Measurements from ENCODE around the gene HILPDA. TPM values are rescaled to one million over a fixed set of nuclear protein-coding genes. Genes with fewer than 3 reads are reported as not detected.
A peak's percentile ranks its signal among the peaks of the same experiment; 100 is the strongest.

The HILPDA gene
- total and polyA plus RNA-seq, 3 experiments from 2014 or later, result 2.5 to 17.5 (median 16.7) TPM

- ChIA-PET POLR2A (no interaction called here), CTCF (interaction anchor here (1.8 to 2.1 kb wide), 2 partner anchors 12 to 21 kb away, joined by 8 to 9 read pairs; no protein-coding TSS in a partner anchor)
- no peak overlapping the region for H3K4me3 Mint-ChIP-seq
- H3K4me3 ChIP-seq (ENCODE audit: low read length), result no peak overlapping the region
- no peak overlapping the region for H3K27ac Mint-ChIP-seq
- H3K27me3 ChIP-seq (ENCODE audit: insufficient read depth, low read length, poor library complexity, severe bottlenecking), result no peaks in the 10 kb centered on the region
- H3K9me3 ChIP-seq (ENCODE audit: low read length), result no peaks in the 10 kb centered on the region
- no peaks in the 10 kb centered on the region for H3K36me3 ChIP-seq (ENCODE audit: insufficient read depth, low read length)
- H3K36me3 Mint-ChIP-seq, result no peaks in the 10 kb centered on the region
- H3K4me1 ChIP-seq (ENCODE audit: insufficient read depth, low read length), result no peaks in the 10 kb centered on the region
- DNase-seq, result no peak
- peaks cover 0 to 9% of the 10 kb centered on the region in 2 donors for H3K27me3 Mint-ChIP-seq
- no peaks in the 10 kb centered on the region for H3K9me3 Mint-ChIP-seq
- no peak overlapping the region for H3K27ac ChIP-seq (ENCODE audit: low read depth, low read length)
- peaks cover 0 to 4% (median 0%) of the 10 kb centered on the region in 3 donors for H3K4me1 Mint-ChIP-seq
These were observed 7.6 kb upstream of the HILPDA start for GRCh38 chr7:128447941-128448564.

GRCh38 chr7:128448751-128449302 is 6.9 kb upstream of the HILPDA start:
- Histone ChIP-seq H3K27me3 (ENCODE audit: insufficient read depth, low read length, poor library complexity, severe bottlenecking) (no peaks in the 10 kb centered on the region), H3K4me1 (ENCODE audit: insufficient read depth, low read length) (no peaks in the 10 kb centered on the region), H3K27ac (ENCODE audit: low read depth, low read length) (no peak overlapping the region), H3K9me3 (ENCODE audit: low read length) (no peaks in the 10 kb centered on the region), H3K36me3 (ENCODE audit: insufficient read depth, low read length) (no peaks in the 10 kb centered on the region), H3K4me3 (ENCODE audit: low read length) (no peak overlapping the region)
- POLR2A ChIA-PET, result no interaction called here
- CTCF ChIA-PET, result interaction anchor here (1.8 to 2.1 kb wide), 2 partner anchors 11 to 22 kb away, joined by 8 to 9 read pairs; no protein-coding TSS in a partner anchor
- no peak for DNase-seq
- Mint-ChIP-seq H3K27me3 (peaks cover 0 to 9% of the 10 kb centered on the region in 2 donors), H3K4me1 (peaks cover 0 to 4% (median 0%) of the 10 kb centered on the region in 3 donors), H3K27ac (no peak overlapping the region), H3K36me3 (no peaks in the 10 kb centered on the region), H3K4me3 (no peak overlapping the region), H3K9me3 (no peaks in the 10 kb centered on the region)

- Mint-ChIP-seq H3K4me1 (peaks cover 4 to 5% (median 5%) of the 10 kb centered on the region in 3 donors), H3K4me3 (no peak overlapping the region), H3K27ac (no peak overlapping the region), H3K27me3 (peaks cover 3 to 9% of the 10 kb centered on the region in 2 donors), H3K36me3 (peaks cover 0 to 1% (median 0%) of the 10 kb centered on the region in 3 donors), H3K9me3 (no peaks in the 10 kb centered on the region)
- no peak overlapping the region for H3K4me3 ChIP-seq (ENCODE audit: low read length)
- peaks cover 5% of the 10 kb centered on the region for H3K4me1 ChIP-seq (ENCODE audit: insufficient read depth, low read length)
- H3K27ac ChIP-seq (ENCODE audit: low read depth, low read length), result no peak overlapping the region
- DNase-seq, result no peak
- no peaks in the 10 kb centered on the region for H3K9me3 ChIP-seq (ENCODE audit: low read length)
- H3K36me3 ChIP-seq (ENCODE audit: insufficient read depth, low read length), result no peaks in the 10 kb centered on the region
- ChIA-PET POLR2A (no interaction called here), CTCF (interaction anchor here (0.6 kb wide), 1 partner anchor 24 kb away, joined by 3 read pairs; no protein-coding TSS in a partner anchor)
- H3K27me3 ChIP-seq (ENCODE audit: insufficient read depth, low read length, poor library complexity, severe bottlenecking), result no peaks in the 10 kb centered on the region
These were observed 5.3 kb upstream of the HILPDA start for GRCh38 chr7:128450409-128450808.

DNA sequence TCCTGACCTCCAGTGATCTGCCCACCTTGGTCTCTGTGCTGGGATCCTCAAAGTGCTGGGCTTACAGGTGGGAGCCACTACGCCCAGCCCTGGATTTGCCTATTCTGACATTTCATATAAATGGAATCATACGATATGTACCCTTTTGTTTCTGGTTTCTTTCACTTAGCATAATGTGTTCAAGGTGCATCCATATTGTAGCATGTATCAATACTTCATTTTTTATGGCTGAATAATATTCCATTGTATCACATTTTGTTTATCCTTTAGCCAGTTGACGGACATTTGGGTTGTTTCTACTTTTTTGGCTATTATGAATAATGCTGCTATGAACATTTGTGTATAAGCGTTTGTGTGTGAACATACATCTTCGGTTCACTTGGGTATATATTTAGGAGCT is 4.8 kb upstream of the HILPDA start:
- Mint-ChIP-seq H3K4me1 (peaks cover 4 to 8% (median 6%) of the 10 kb centered on the region in 3 donors), H3K27ac (no peak overlapping the region), H3K4me3 (peak overlapping the region in 1 of 7 donors; percentile 16)

GRCh38 chr7:128452552-128452951 is 3.1 kb upstream of the HILPDA start:
- Mint-ChIP-seq H3K27ac (peak overlapping the region in 2 of 8 donors; percentile 60 to 81), H3K4me1 (peaks cover 9 to 14% (median 12%) of the 10 kb centered on the region in 3 donors)
- POLR2A ChIA-PET, result interaction anchor here (0.7 kb wide), 1 partner anchor 26 kb away, joined by 5 read pairs; no protein-coding TSS in a partner anchor

More for the DNA sequence above, 4.8 kb upstream of the HILPDA start:
- H3K4me1 ChIP-seq (ENCODE audit: insufficient read depth, low read length), result peaks cover 5% of the 10 kb centered on the region
- no peaks in the 10 kb centered on the region for H3K9me3 ChIP-seq (ENCODE audit: low read length)
- no peaks in the 10 kb centered on the region for H3K9me3 Mint-ChIP-seq
- ChIA-PET POLR2A (no interaction called here), CTCF (interaction anchor here (1.5 kb wide), 1 partner anchor 24 kb away, joined by 3 read pairs; no protein-coding TSS in a partner anchor)
- no peak overlapping the region for H3K4me3 ChIP-seq (ENCODE audit: low read length)
- H3K36me3 Mint-ChIP-seq, result peaks cover 0 to 2% (median 0%) of the 10 kb centered on the region in 3 donors
- no peak for DNase-seq
- no peaks in the 10 kb centered on the region for H3K36me3 ChIP-seq (ENCODE audit: insufficient read depth, low read length)
- peaks cover 4 to 9% of the 10 kb centered on the region in 2 donors for H3K27me3 Mint-ChIP-seq
- no peaks in the 10 kb centered on the region for H3K27me3 ChIP-seq (ENCODE audit: insufficient read depth, low read length, poor library complexity, severe bottlenecking)
- no peak overlapping the region for H3K27ac ChIP-seq (ENCODE audit: low read depth, low read length)

DNA sequence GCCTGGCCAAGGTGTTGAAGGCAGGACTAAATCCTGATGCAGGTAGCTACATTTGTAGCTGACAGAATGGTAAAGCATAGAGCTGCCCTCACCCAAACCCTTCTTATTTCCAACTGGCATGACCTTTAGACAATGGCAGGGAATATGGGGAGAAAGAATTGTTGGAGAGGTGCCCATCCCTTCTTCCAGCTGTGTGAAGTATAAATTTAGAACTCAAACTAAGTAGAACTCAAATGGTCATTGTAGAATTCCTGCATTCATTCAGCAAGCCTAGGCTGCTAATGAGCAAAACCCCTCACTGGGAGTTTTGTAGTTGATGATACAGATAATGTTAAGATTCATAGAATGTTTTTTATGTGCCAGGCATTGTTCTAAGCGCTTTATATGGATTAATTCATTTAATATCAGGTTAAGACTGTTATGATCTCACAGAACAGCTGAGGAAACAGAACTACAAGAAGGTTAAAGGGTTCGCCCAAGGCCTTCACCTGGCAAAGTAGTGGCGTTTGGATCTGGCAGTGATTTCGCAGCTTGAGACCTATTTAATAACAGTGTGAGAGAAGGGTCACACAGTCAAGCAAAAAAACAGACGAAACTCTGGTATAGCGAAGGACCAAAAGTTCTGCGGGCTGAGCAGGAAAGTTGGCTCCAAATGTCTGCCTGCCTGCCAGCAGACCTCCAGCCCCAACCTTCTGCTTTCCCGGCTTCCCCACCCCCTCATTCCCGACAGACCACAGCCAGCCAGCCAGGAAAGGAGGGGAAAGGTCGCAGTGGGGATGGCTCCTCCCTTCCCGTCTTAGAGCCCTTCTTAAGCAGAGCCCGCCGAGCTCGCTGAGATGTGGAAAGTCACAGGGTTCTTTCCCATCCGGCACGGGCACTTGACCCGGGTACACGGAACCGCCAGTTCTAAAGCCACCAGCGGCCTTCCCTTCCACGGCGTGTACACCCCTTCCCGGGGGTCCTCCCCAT is 1.6 kb upstream of the HILPDA start:
- H3K4me3 ChIP-seq (ENCODE audit: low read length), result no peak overlapping the region
- peaks cover 15% of the 10 kb centered on the region for H3K4me1 ChIP-seq (ENCODE audit: insufficient read depth, low read length)
- H3K36me3 Mint-ChIP-seq, result peaks cover 0 to 5% (median 0%) of the 10 kb centered on the region in 3 donors
- DNase-seq, result no peak
- POLR2A ChIA-PET, result no interaction called here
- no peaks in the 10 kb centered on the region for H3K27me3 ChIP-seq (ENCODE audit: insufficient read depth, low read length, poor library complexity, severe bottlenecking)
- peak overlapping the region; percentile 93 for H3K27ac ChIP-seq (ENCODE audit: low read depth, low read length)
- H3K9me3 Mint-ChIP-seq, result no peaks in the 10 kb centered on the region
- H3K27me3 Mint-ChIP-seq, result peaks cover 5 to 9% of the 10 kb centered on the region in 2 donors
- H3K36me3 ChIP-seq (ENCODE audit: insufficient read depth, low read length), result no peaks in the 10 kb centered on the region
- H3K4me3 Mint-ChIP-seq, result peak overlapping the region; percentile 39 to 91 (median 70)
- H3K9me3 ChIP-seq (ENCODE audit: low read length), result no peaks in the 10 kb centered on the region
- CTCF ChIA-PET, result interaction anchor here (1.1 to 1.6 kb wide), 4 partner anchors 27 to 66 kb away, joined by 4 to 10 read pairs (median 4); no protein-coding TSS in a partner anchor
- H3K27ac Mint-ChIP-seq, result peak overlapping the region in 5 of 8 donors; percentile 66 to 92 (median 72)
- peaks cover 14 to 24% (median 23%) of the 10 kb centered on the region in 3 donors for H3K4me1 Mint-ChIP-seq

More at GRCh38 chr7:128452552-128452951, 3.1 kb upstream of the HILPDA start:
- no peaks in the 10 kb centered on the region for H3K27me3 ChIP-seq (ENCODE audit: insufficient read depth, low read length, poor library complexity, severe bottlenecking)
- CTCF ChIA-PET, result interaction anchor here (0.9 to 1.6 kb wide), 4 partner anchors 9 to 65 kb away, joined by 3 to 10 read pairs (median 4); no protein-coding TSS in a partner anchor
- Mint-ChIP-seq H3K9me3 (no peaks in the 10 kb centered on the region), H3K36me3 (peaks cover 0 to 5% (median 0%) of the 10 kb centered on the region in 3 donors), H3K4me3 (peak overlapping the region in 2 of 7 donors; percentile 70 to 82), H3K27me3 (peaks cover 5 to 9% of the 10 kb centered on the region in 2 donors)
- H3K4me1 ChIP-seq (ENCODE audit: insufficient read depth, low read length), result peaks cover 10% of the 10 kb centered on the region
- H3K9me3 ChIP-seq (ENCODE audit: low read length), result no peaks in the 10 kb centered on the region
- no peak for DNase-seq
- no peak overlapping the region for H3K4me3 ChIP-seq (ENCODE audit: low read length)
- H3K36me3 ChIP-seq (ENCODE audit: insufficient read depth, low read length), result no peaks in the 10 kb centered on the region
- H3K27ac ChIP-seq (ENCODE audit: low read depth, low read length), result no peak overlapping the region

GRCh38 chr7:128454808-128455542 is 703 bp upstream of the HILPDA start:
- H3K4me3 ChIP-seq (ENCODE audit: low read length), result peak overlapping the region; percentile 90
- Mint-ChIP-seq H3K9me3 (no peaks in the 10 kb centered on the region), H3K27me3 (peaks cover 5 to 9% of the 10 kb centered on the region in 2 donors), H3K4me3 (peak overlapping the region; percentile 90 to 95 (median 92)), H3K4me1 (peaks cover 20 to 31% (median 31%) of the 10 kb centered on the region in 3 donors), H3K36me3 (peaks cover 0 to 5% (median 0%) of the 10 kb centered on the region in 3 donors), H3K27ac (peak overlapping the region; percentile 68 to 98 (median 96))
- no peaks in the 10 kb centered on the region for H3K36me3 ChIP-seq (ENCODE audit: insufficient read depth, low read length)
- peaks cover 21% of the 10 kb centered on the region for H3K4me1 ChIP-seq (ENCODE audit: insufficient read depth, low read length)
- no peaks in the 10 kb centered on the region for H3K27me3 ChIP-seq (ENCODE audit: insufficient read depth, low read length, poor library complexity, severe bottlenecking)
- ChIA-PET POLR2A (interaction anchor here (1.2 to 1.3 kb wide), 2 partner anchors 28 to 111 kb away, joined by 3 to 4 read pairs; partner anchors contain the start of gene RBM28), CTCF (interaction anchor here (0.9 to 1.6 kb wide), 8 partner anchors 20 to 110 kb away, joined by 3 to 12 read pairs (median 4); no protein-coding TSS in a partner anchor)
- peak overlapping the region; percentile 93 for H3K27ac ChIP-seq (ENCODE audit: low read depth, low read length)
- no peaks in the 10 kb centered on the region for H3K9me3 ChIP-seq (ENCODE audit: low read length)
- no peak for DNase-seq

Data from CD8-positive, alpha-beta memory T cell (primary cell).